ENCODE results near the gene VRTN.
"Not testable (repeated sequence)": the region's sequence is repeated elsewhere in the genome, so short reads cannot be mapped to it uniquely, and the experiment has no call there.

VRTN gene

DNA sequence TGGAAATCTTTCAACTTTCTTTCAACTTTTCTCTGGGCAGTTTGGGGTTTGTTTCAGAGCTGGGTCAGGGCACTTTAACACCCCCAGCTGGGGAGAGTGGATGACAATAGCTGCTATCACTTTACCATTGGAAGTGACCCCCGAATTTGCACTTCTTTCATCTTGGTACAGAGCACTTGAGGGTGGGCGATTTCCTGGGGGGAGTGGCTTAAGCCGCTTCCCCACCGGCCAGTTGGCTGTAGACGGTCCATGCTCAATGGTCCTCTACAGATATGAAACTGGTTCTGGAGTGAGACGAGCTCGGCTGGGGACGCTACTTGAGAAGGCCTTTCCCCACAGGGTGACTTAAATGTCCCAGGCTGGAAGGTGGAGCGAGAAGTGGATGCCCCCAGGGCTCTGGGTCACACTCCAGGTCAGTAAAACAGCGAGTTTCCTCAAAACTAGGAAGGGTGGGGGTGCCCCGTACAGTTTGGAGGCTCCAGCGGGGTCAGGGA is at the start of gene VRTN:
Gene VRTN, plus strand, starts transcription at position 231 of the 494 bp plus-strand sequence. CDS start 8,313 bp downstream, outside the sequence.
- no peak for DNase-seq

- DNase-seq, result no peak
These were observed 49.2 kb upstream of the VRTN start for GRCh38 chr14:74299061-74299545.

DNA sequence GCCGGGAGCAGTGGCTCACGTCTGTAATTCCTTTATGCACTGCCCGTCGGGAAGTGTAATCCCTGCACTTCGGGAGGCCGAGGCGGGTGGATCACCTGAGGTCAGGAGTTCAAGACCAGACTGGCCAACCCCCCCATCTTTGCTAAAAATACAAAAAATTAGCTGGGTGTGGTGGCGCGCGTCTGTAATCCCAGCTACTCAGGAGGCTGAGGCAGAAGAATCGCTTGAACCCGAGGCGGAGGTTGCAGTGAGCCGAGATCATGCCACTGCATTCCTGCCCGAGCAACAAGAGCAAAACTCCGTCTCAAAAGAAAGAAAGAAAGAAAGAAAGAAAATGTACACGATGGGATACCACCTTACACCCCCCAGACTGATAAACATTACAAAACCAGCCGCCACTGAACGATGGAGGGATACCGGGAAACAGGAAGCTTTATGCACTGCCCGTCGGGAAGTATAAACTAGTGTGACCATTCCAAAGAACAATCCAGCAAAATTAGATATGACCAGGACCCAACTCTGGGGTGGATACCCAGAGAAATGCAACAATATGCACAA is 46.6 kb upstream of the VRTN start:
- DNase-seq, result no peak

GRCh38 chr14:74302152-74302628 is 46.1 kb upstream of the VRTN start:
- DNase-seq, result peak; percentile 11

DNA sequence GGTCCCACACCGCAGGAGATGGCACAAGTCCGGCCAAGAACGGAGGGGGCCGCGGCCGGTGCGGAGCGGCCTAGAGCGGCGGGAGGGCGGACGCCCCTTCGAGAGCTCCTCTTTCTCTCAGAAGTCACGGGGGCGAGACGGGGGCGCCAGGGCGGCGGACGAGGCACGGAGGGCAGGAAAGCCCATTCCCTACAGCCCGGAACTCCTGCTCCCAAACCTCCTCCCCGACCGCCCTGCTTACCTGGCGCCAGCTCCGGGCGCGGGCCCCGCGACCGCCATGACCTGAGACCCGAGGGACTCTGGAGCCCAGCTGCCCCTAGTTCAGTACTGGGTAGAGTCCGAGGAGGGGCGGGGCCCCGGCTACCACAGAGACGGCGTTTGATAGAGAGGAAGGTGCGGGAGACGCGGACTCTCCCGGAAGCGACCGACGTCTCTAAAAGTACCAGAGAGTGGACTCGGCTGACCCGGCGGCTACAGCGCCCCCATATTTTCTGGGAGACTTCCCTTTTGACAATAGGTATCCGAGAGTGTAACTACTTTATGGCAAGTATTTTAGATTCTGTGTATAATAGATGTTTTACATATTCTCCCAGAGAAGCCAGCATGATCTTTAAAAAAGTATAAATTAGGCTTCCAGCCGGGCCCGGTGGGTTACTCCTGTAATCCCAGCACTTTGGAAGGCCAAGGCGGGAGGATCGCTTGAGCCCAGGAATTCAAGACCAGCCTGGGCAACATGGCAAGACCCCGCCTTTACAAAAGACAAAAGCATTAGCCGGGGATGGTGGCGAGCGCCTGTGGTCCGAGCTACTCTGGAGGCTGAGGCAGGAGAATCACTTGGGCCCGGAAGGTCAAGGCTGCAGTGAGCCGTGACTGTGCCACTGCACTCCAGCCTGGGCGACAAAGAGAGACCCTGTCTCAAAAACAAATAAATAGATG is 45.4 kb upstream of the VRTN start, which contains the start of gene ABCD4:
Gene ABCD4, minus strand, starts transcription at position 301 of the 936 bp plus-strand sequence. Its CDS starts 22 bp downstream, at position 279.
- DNase-seq, result peak; percentile 78

GRCh38 chr14:74308695-74309094 is 39.6 kb upstream of the VRTN start:
- no peak for DNase-seq

DNA sequence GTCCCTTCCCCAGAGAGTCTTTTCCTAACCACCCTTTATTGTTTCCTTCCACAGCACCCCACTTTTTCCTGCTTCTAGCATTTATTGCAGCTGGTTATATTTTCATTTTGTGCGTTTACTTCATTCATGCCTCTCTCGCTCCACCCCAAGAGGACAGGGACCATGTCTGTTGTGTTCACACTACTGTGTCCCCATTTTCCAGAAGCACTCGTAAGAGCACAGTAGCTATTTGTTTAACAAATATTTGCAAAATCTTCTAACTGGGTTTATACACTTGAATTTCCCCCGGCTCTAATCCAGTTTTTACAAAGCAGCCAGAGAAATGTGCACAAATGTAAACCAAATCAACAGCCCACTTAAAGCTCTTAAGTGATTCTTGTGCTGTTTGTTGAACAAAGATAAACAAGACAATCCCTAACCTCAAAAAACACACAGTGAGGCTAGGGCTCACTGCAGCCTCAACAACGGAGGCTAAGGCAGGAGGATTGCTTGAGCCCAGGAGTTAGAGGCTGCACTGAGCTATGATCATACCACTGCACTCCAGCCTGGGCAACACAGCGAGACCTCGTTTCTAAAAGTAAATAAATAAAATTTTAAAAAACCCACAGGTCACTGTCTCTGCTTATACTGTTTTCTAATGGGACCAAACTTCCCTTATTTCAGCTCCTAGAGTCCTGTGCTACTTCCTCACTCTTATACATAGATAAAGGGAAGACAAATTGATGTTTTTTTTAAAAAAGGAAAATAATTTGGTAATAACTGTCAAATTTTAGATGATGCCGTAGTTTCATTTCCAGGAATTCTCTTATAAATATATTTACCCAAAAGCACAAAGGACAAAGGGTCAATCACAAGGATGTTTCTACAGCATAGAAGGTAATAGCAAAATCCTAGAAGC is 38.9 kb upstream of the VRTN start:
- no peak for DNase-seq

GRCh38 chr14:74312161-74312560 is 36.1 kb upstream of the VRTN start:
- no peak for DNase-seq

GRCh38 chr14:74313601-74314000 is 34.7 kb upstream of the VRTN start:
- DNase-seq, result no peak

DNA sequence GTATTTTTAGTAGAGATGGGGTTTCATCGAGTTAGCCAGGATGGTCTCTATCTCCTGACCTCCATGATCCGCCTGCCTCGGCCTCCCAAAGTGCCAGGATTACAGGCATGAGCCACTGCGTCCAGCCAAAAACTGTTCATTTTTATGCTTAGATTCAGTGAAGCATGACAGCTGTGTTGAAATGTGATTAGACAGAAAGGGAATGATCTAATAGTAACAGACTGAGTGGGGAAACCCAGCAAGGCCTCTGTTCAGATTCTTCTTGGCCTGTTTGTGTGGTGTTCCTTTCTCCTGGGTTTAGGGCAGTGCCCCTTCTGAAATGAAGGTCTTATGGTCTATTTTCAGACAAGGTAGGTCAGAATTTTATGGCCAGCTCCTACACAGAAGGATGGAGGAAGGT is 33.7 kb upstream of the VRTN start:
- DNase-seq, result no peak

- DNase-seq, result no peak
These were observed 23.3 kb upstream of the VRTN start for GRCh38 chr14:74324931-74325361.

DNA sequence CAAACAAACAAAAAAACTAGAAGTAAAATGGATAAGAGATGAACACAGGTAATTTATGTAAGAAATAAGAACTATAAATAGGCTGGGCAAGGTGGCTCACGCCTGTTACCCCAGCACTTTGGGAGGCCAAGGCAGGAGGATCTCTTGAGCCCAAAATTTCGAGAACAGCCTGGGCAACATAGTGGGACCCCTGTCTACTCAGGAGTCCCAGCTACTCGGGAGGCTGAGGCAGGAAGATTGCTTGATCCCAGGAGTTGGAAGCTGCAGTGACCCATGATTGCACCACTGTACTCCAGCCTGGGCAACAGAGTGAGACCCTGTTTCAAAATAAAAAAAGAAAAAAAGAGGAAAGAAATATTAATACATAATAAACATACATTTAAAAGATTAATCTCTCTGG is 22.8 kb upstream of the VRTN start:
- DNase-seq, result no peak

GRCh38 chr14:74326369-74327152 is 21.7 kb upstream of the VRTN start:
- no peak for DNase-seq

DNA sequence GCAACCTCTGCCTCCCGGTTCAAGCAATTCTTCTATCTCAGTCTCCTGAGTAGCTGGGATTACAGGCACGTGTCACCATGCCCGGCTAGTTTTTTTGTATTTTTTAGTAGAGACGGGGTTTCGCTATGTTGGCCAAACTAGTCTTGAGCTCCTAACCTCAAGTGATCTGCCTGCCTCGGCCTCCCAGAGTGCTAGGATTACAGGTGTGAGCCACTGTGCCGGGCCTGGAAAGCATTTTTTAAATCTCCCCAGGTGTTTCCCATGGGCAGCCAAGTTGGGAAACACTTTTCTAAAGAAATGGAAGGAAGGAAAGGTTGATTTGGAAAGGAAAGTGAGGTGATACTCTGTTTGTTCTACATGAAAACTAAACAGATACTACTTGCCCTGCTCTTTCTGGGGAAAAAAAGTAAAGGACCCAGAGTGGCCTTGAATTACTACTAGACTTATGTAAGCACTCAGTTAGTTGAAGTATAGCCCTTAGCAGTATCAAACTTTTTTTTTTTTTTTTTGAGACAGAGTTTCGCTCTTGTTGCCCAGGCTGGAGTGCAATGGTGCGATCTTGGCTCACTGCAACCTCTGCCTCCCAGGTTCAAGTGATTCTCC is 18.2 kb upstream of the VRTN start:
- DNase-seq, result not testable (repeated sequence)

GRCh38 chr14:74333909-74334308 is 14.4 kb upstream of the VRTN start:
- DNase-seq, result no peak

GRCh38 chr14:74346341-74346740 is 1.9 kb upstream of the VRTN start:
- no peak for DNase-seq

- no peak for DNase-seq
These were observed 1.0 kb upstream of the VRTN start for GRCh38 chr14:74347097-74347794.

GRCh38 chr14:74347795-74348100 is 523 bp upstream of the VRTN start:
- DNase-seq, result no peak

- DNase-seq, result no peak
These were observed 628 bp downstream of the VRTN start for GRCh38 chr14:74348735-74349463.

GRCh38 chr14:74349757-74350156 is 1.5 kb downstream of the VRTN start:
- DNase-seq, result no peak

Data from activated T-cell treated with anti-CD3 and anti-CD28 coated beads for 4 hours (primary cell).